Lung (tissue), 12 donors: ENCODE measurements around the gene ENPEP. TPM values are rescaled to one million over a fixed set of nuclear protein-coding genes. Genes with fewer than 3 reads are reported as not detected.

Experiments used
- ATAC-seq: fragments of 200-7000 bp; cut with Tn5 transposase; one replicate; pipeline ENCODE4 v1.9.1; 2020; ENCODE audit warnings: moderate number of reproducible peaks; ENCODE audit not compliant: insufficient read depth, low FRiP score
- DNase-seq, 3 donors: peaks; one replicate each; pipeline ENCODE4 v3.0.0-alpha.2; 2013 to 2017
- H3K27ac ChIP-seq, 2 donors: one replicate each; pipeline ENCODE4 v1.5.1; 2013; ENCODE audit warnings: mild to moderate bottlenecking in 2 of 2, moderate library complexity in 2 of 2, control low read depth in 1 of 2, inconsistent platforms in 1 of 2, low read depth in 1 of 2, low read length in 1 of 2
- H3K27me3 ChIP-seq, 3 donors: one replicate each; pipeline ENCODE4 v1.5.1; 2013; ENCODE audit warnings: low read length in 2 of 3; ENCODE audit not compliant: control insufficient read depth in 3 of 3, insufficient read depth in 3 of 3
- H3K36me3 ChIP-seq, 4 donors: one replicate each; pipeline ENCODE4 v1.5.1; 2013; ENCODE audit warnings: low read length in 4 of 4, mild to moderate bottlenecking in 1 of 4, moderate library complexity in 1 of 4; ENCODE audit not compliant: control insufficient read depth in 4 of 4, insufficient read depth in 4 of 4
- H3K4me1 ChIP-seq, 5 donors: one replicate each; pipeline ENCODE4 v1.5.1; 2013; ENCODE audit warnings: low read length in 5 of 5, mild to moderate bottlenecking in 2 of 5, moderate library complexity in 1 of 5; ENCODE audit not compliant: control insufficient read depth in 5 of 5, insufficient read depth in 5 of 5
- H3K4me3 ChIP-seq: one replicate; pipeline ENCODE4 v1.5.1; 2013; ENCODE audit warnings: mild to moderate bottlenecking, control low read depth, moderate library complexity
- H3K9ac ChIP-seq, 2 donors: one replicate each; pipeline ENCODE4 v1.5.1; 2013; ENCODE audit warnings: low read length in 2 of 2, control low read depth in 1 of 2; ENCODE audit not compliant: insufficient read depth in 1 of 2
- H3K9me3 ChIP-seq, 4 donors: one replicate each; pipeline ENCODE4 v1.5.1; 2013; ENCODE audit warnings: low read length in 3 of 4, mild to moderate bottlenecking in 1 of 4, moderate library complexity in 1 of 4; ENCODE audit not compliant: control insufficient read depth in 4 of 4, insufficient read depth in 3 of 4
- CTCF ChIP-seq: IDR thresholded peaks from 2 replicates; pipeline ENCODE4 v1.5.1; 2012; ENCODE audit warnings: mild to moderate bottlenecking; ENCODE audit errors: control extremely low read depth, extremely low read depth
- WGBS, 2 donors: extraction: QIAGEN DNeasy Blood & Tissue Kit; methylation state at CpG; one replicate each; pipeline ENCODE4 v1.1.7; 2013; 5-methylcytosine and 5-hydroxymethylcytosine counted together
- polyA plus RNA-seq, 2 donors: library from polyadenylated mRNA; stranded (reverse); fragments of 200-250 nt; gene quantifications; one replicate each; pipeline ENCODE4 v1.2.1, GENCODE V29; 2013
- total RNA-seq, 2 donors: library from RNA; depleted of rRNA in 1 of 2; stranded (reverse); fragments of >200 nt in 1 of 2; gene quantifications; one replicate each; pipeline ENCODE4 v1.2.1, GENCODE V29; 2014 to 2021
- donor health status: control.
- donor health status: control.
- donor health status: Bipolar disorder and iron deficiency.
- donor health status: healthy.
- donor health status: DM: yes; HTN: yes; CAD: no.

ENPEP gene
- total and polyA plus RNA-seq, 4 donors = 1.0 to 26.3 (median 3.6) TPM

DNA sequence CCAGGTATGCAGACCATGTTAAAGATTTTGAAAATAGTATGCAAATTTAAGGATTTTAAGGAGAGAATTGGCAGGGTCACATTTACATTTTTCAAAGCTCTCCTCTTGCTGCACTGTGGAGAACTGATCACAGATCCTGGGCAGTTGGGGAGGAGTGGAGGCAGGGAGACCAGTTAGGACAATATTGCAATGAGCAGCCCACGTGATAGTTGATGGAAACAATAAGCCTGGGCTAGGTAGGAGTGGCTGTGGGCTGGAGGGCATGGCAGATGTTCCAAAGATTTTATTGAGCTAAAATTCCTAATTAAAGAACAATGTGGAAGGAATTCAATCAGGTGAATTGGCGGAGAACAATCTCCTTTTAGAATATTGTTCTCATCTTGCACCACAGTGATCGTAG is 50.6 kb downstream of the ENPEP start:
- H3K9me3 ChIP-seq = no peaks in the 10 kb centered on the region
- no peak overlapping the region for H3K4me3 ChIP-seq
- peaks cover 0 to 3% (median 0%) of the 10 kb centered on the region in 5 donors for H3K4me1 ChIP-seq
- no peaks in the 10 kb centered on the region for H3K36me3 ChIP-seq
- H3K27ac ChIP-seq = no peak overlapping the region
- ATAC-seq = no peak
- 91 to 93% methylated on average over 3 of the region's 3 CpGs for WGBS, 2 donors
- no peak overlapping the region for H3K9ac ChIP-seq
- TF ChIP-seq CTCF = no peak
- H3K27me3 ChIP-seq = no peaks in the 10 kb centered on the region
- DNase-seq = no peak

DNA sequence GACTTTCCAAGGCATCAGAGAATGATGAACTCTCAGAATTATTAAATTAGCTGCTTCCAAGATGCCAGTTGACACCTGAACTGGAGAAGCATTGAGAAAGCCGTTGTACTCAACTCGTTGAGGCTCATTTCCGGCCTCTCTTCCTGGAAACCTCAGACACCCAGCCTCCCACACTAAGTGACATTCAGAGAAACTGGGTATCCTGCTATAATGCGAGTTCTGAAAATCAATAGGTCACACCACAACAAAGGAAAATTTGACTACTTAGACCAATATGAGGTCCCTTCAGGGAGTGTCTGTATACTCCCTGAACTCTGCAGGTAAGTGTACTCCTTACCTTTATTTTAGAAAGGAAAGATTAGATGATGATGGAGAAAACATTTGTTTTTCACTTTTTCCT is 51.2 kb downstream of the ENPEP start:
- DNase-seq = no peak
- H3K9me3 ChIP-seq = no peaks in the 10 kb centered on the region
- ATAC-seq = no peak
- no peak overlapping the region for H3K27ac ChIP-seq
- H3K27me3 ChIP-seq = no peaks in the 10 kb centered on the region
- 72 to 85% methylated on average over 4 of the region's 4 CpGs for WGBS, 2 donors
- no peak overlapping the region for H3K4me3 ChIP-seq
- no peak overlapping the region for H3K9ac ChIP-seq
- no peak for TF ChIP-seq CTCF
- peaks cover 0 to 3% (median 0%) of the 10 kb centered on the region in 5 donors for H3K4me1 ChIP-seq
- H3K36me3 ChIP-seq = no peaks in the 10 kb centered on the region

DNA sequence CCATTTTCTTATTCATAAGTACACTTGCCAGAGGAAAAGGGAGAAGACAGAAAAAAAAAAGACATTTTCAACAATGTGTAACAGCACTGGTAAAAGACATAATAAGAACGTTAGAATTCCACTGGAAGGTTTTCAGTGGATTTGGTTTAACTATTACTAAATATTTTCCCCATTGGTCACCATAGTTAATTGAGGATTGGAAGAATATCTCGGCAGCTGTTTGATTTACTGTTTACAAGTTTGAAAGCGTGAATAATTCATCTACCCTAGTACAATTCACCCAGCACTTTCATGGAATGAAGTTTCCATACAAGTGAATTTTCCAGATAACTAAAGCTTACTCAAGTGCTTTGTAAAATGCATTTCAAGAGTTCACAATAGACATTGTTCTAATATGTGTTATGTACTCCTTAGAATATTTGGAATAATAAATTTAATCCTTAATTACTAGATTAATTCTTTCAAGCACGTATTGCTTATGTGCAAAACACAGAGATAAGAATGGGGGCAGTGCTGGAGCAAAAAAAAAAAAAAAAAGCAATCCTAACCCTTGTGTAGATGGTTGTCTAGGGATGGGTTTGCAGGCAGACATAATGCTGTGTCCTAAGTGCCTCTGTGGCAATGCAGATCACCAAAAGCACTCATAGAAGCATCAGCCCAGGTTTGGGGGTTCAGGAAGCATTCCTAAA is 57.1 kb downstream of the ENPEP start:
- H3K4me1 ChIP-seq = peaks cover 0 to 4% (median 0%) of the 10 kb centered on the region in 5 donors
- TF ChIP-seq CTCF = no peak
- no peak overlapping the region for H3K27ac ChIP-seq
- WGBS, 2 donors = 67 to 78% methylated on average over 4 of the region's 4 CpGs
- H3K4me3 ChIP-seq = no peak overlapping the region
- no peak overlapping the region for H3K9ac ChIP-seq
- H3K9me3 ChIP-seq = peaks cover 0 to 5% (median 0%) of the 10 kb centered on the region in 4 donors
- ATAC-seq (no peak), DNase-seq (no peak)
- H3K27me3 ChIP-seq = no peaks in the 10 kb centered on the region
- no peaks in the 10 kb centered on the region for H3K36me3 ChIP-seq

- H3K27me3 ChIP-seq = no peaks in the 10 kb centered on the region
- H3K4me3 ChIP-seq = no peak overlapping the region
- ATAC-seq (no peak), DNase-seq (no peak)
- peaks cover 0 to 4% (median 0%) of the 10 kb centered on the region in 5 donors for H3K4me1 ChIP-seq
- no peak for TF ChIP-seq CTCF
- 57 to 70% methylated on average over 2 of the region's 2 CpGs for WGBS, 2 donors
- peaks cover 0 to 5% (median 0%) of the 10 kb centered on the region in 4 donors for H3K9me3 ChIP-seq
- no peaks in the 10 kb centered on the region for H3K36me3 ChIP-seq
- no peak overlapping the region for H3K9ac ChIP-seq
- H3K27ac ChIP-seq = no peak overlapping the region
Measured at GRCh38 chr4:110533590-110533910, 57.6 kb downstream of the ENPEP start.
